ENCODE data around the gene OPALIN.

The OPALIN gene

DNA sequence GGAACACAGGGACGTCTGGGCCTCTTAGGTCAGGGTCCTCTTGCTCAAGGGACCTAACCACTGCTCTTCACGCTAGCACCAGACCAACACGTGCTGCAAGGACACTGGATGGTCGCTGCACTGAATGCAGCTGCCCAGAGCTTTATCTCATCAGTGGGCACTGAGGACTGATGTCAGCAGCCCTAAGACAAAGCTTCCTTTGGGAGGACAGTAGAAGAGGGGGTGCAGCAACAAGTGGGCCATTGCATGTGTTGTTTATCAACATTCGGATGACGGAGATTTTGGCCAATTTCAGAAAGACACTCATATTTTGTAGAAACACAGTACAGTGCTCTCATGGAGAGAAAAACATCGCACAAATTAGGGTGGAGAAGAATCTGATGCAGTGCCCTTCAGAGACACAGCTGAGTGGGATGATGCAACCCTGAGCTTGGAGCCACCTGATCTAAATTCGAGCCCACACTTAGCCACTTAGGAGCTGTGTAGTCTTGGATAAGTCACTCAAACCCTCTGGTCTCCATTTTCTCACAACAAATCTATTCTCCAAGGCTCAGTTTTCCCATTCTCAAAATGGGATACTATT lies 1.7 kb downstream of the OPALIN start:
- no peak for DNase-seq (ENCODE audit: low read depth)
- no peak overlapping the region for H3K4me3 ChIP-seq (ENCODE audit: low read depth, low read length)
- TF ChIP-seq, protein P1, sequence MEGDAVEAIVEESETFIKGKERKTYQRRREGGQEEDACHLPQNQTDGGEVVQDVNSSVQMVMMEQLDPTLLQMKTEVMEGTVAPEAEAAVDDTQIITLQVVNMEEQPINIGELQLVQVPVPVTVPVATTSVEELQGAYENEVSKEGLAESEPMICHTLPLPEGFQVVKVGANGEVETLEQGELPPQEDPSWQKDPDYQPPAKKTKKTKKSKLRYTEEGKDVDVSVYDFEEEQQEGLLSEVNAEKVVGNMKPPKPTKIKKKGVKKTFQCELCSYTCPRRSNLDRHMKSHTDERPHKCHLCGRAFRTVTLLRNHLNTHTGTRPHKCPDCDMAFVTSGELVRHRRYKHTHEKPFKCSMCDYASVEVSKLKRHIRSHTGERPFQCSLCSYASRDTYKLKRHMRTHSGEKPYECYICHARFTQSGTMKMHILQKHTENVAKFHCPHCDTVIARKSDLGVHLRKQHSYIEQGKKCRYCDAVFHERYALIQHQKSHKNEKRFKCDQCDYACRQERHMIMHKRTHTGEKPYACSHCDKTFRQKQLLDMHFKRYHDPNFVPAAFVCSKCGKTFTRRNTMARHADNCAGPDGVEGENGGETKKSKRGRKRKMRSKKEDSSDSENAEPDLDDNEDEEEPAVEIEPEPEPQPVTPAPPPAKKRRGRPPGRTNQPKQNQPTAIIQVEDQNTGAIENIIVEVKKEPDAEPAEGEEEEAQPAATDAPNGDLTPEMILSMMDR (IDR thresholded peaks at IDR 0.05; ENCODE audit: insufficient read depth, low read depth, low read length, missing control alignments): no peak

DNA sequence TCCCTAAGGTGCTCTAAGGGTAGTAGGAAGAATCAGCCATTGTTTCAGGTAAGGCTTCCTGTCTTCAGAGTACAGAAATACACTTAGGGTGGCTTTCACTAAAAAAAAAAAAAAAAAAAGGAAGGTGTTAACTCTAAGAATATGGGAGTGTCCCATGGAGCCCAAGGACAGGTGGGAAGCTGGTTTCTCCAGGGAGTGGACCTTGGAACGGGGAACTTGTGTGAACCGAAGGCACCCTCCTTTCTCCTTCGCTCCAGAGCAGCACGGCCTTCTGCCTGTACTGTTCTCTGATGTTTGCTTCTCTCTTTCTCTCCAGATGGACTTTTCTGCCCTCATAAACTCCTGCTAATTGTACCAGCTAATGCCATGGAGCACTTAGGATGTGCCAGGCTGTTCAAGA lies 6.2 kb downstream of the OPALIN start:
- TF ChIP-seq, protein P1 (IDR thresholded peaks at IDR 0.05; ENCODE audit: insufficient read depth, low read depth, low read length, missing control alignments): no peak
- no peak for DNase-seq (ENCODE audit: low read depth)
- no peak overlapping the region for H3K4me3 ChIP-seq (ENCODE audit: low read depth, low read length)

GRCh38 chr10:96352027-96352426 lies 6.8 kb downstream of the OPALIN start:
- TF ChIP-seq, protein P1 (IDR thresholded peaks at IDR 0.05; ENCODE audit: insufficient read depth, low read depth, low read length, missing control alignments): no peak
- H3K4me3 ChIP-seq (ENCODE audit: low read depth, low read length): no peak overlapping the region
- no peak for DNase-seq (ENCODE audit: low read depth)

GRCh38 chr10:96346295-96346694 lies 12.5 kb downstream of the OPALIN start:
- H3K4me3 ChIP-seq (ENCODE audit: low read depth, low read length): no peak overlapping the region
- TF ChIP-seq, protein P1 (IDR thresholded peaks at IDR 0.05; ENCODE audit: insufficient read depth, low read depth, low read length, missing control alignments): no peak
- DNase-seq (ENCODE audit: low read depth): no peak

GRCh38 chr10:96345222-96345621 lies 13.6 kb downstream of the OPALIN start:
- no peak overlapping the region for H3K4me3 ChIP-seq (ENCODE audit: low read depth, low read length)
- TF ChIP-seq, protein P1 (IDR thresholded peaks at IDR 0.05; ENCODE audit: insufficient read depth, low read depth, low read length, missing control alignments): no peak
- no peak for DNase-seq (ENCODE audit: low read depth)

DNA sequence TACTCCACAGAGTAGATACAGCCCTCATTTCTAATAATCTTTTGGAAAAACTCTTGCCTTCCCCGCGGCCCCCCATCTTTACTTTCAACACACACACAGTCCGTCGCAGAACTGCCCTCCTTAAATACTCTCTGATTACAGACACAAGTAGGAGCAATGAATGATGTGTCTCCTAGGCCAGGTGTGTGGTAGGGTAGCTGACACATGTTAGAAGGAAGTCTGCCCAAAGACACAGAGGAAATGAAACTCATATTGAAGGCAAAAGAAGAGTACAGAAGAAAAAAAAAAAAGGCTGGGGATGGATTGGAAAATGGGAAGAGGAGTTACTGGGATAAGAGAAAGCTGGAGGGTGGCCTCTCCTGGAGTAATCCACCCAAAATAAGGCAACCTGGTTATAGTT lies 14.6 kb downstream of the OPALIN start:
- DNase-seq (ENCODE audit: low read depth): no peak
- H3K4me3 ChIP-seq (ENCODE audit: low read depth, low read length): no peak overlapping the region
- TF ChIP-seq, protein P1 (IDR thresholded peaks at IDR 0.05; ENCODE audit: insufficient read depth, low read depth, low read length, missing control alignments): no peak

- TF ChIP-seq, protein P1 (IDR thresholded peaks at IDR 0.05; ENCODE audit: insufficient read depth, low read depth, low read length, missing control alignments): no peak
- no peak for DNase-seq (ENCODE audit: low read depth)
- H3K4me3 ChIP-seq (ENCODE audit: low read depth, low read length): no peak overlapping the region
Observed at GRCh38 chr10:96342402-96342801, 16.4 kb downstream of the OPALIN start.
